Epithelial cell of umbilical artery (primary cell): ENCODE results near the gene CXorf58. TPM values are rescaled to one million over a fixed set of nuclear protein-coding genes. Genes with fewer than 3 reads are reported as not detected.

ENCODE experiments used
- total RNA-seq: library from RNA; depleted of rRNA; stranded (reverse); fragments of >200 nt; gene quantifications from 2 replicates; pipeline ENCODE4 v1.2.3, GENCODE V29; 2014

Gene CXorf58
- total RNA-seq, result not detected in 2 replicates

DNA sequence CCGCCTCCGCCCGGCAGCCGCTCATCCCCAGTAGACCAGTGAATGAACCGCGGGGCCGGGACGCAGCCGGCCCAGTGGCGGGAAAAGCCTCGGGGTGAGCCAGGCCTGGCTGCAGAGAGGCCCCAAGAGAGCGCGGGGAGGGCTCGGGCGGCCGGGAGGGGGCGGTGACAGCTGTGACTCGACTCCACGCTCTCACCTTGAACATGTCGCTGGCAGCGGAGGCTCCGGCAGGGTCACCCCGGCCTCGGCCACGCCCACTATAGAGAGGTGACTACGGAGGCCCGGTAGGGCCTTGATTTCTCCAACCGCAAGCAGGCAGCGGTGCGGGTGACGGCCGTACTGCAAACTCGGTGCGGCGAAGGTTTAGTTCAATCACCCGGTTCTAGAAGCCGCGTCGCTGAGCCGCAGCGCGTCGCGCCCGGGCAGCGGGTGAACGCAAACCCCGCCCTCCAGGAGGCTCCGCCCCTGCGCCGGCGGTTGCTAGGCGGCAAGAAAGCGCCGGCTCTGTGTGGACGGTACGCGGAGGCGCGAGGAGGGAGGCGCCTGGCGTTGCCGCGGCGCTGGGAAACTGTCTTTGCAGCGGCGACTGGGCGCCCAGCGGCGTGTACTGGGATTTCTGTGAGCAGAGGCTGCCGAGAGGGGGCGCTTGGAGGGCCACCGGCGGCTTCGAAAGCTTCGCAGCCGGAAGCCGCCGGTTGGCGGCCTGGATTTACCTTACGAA, at the start of gene CXorf58, which contains the start of gene APOO:
CXorf58 (plus strand) TSS at position 509 of the 721 bp plus-strand sequence. CDS start 2,297 bp downstream, outside the sequence.
APOO (minus strand) TSS at position 441 of the 721 bp plus-strand sequence; CDS start at position 205, 236 bp downstream.

Other genes with a start within 250 kb of the CXorf58 start
- gene PRDX4, start 240.5 kb upstream of the CXorf58 start, total RNA-seq, result 216 and 361 TPM in 2 replicates
- 92.7 and 117 TPM in 2 replicates for gene ACOT9, start 164.7 kb upstream of the CXorf58 start, total RNA-seq
- gene SAT1, start 124.8 kb upstream of the CXorf58 start, total RNA-seq, result 669 and 900 TPM in 2 replicates
- 12.7 and 13.5 TPM in 2 replicates for gene APOO, start 68 bp upstream of the CXorf58 start, total RNA-seq
- gene KLHL15, start 119.2 kb downstream of the CXorf58 start, total RNA-seq, result 5.2 and 5.3 TPM in 2 replicates
- 328 and 381 TPM in 2 replicates for gene EIF2S3, start 146.9 kb downstream of the CXorf58 start, total RNA-seq
- 39.0 and 81.3 TPM in 2 replicates for gene ZFX, start 241.7 kb downstream of the CXorf58 start, total RNA-seq